ENCODE results near the gene HTR1B.

Gene HTR1B, protein sequence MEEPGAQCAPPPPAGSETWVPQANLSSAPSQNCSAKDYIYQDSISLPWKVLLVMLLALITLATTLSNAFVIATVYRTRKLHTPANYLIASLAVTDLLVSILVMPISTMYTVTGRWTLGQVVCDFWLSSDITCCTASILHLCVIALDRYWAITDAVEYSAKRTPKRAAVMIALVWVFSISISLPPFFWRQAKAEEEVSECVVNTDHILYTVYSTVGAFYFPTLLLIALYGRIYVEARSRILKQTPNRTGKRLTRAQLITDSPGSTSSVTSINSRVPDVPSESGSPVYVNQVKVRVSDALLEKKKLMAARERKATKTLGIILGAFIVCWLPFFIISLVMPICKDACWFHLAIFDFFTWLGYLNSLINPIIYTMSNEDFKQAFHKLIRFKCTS

DNA sequence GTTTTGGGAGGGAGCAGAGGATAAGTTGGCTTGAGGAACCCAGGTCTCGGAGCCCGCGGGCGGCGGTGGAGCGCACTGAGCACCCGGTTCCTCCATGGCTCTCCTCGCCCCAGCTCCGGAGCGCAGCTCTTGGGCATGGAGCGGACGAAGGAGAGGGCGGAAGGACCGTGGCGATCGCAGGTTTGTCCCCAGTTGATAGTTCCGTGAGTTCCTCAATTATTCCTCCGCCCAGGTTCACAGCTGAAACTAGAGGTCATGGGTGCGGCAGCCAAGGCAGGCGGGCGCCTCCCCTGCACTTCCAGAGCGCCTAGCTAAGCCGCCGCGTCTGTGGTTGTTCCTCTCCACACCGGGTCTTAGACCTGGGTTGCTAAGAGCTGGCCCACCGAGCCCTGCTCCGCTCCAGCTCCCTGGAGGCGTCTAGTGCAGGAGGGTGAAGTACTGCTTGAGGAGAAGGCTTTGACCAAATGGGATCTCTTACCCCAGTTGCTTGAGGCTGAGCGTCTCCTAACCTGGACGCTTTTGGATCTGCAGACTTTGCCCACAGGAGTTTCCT is at the start of gene HTR1B:
Gene HTR1B, minus strand, starts transcription at position 184 of the 553 bp plus-strand sequence. Its CDS starts 88 bp downstream, at position 96.
- no peak for DNase-seq (ENCODE audit: low read depth in 3 of 3)

DNA sequence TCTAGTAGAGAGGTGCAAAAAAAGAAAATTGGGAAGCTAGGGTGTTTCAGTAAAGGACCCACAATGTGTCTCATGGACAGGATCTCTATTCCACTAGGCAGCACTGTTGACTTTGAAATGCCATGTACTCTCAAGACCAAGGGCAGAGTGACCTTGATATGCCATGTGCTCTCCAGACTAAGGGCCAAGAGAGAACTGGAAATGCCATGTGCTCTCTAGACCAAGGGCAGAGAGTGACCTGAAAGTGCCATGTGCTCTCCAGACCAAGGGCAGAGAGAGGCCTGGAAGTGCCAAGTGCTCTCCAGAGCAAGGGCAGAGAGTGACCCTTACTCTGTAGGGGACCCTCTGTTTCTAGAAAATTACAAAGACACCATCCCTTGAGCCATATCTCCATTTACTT is 49.3 kb upstream of the HTR1B start:
- DNase-seq (ENCODE audit: low read depth in 3 of 3): no peak

DNA sequence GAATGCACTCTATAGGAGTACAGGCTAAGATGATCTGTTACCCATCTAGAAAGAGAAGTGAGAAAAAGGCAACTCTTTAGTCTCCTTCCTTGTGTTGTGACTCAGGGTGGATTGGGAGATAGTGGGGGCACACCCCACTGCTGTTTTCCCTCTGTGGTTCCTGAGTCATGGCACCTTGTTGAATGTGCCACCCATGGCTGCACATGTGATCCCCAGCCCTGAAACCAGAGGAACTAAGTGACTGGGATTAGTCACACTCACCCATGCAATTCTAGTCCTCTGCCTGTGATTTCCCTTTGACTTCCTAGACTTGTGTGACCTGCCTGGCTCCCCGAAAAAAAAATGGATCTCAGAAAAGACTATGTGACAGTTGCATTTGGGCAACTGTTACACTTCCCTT is 48.6 kb upstream of the HTR1B start:
- DNase-seq (ENCODE audit: low read depth in 3 of 3): no peak

DNA sequence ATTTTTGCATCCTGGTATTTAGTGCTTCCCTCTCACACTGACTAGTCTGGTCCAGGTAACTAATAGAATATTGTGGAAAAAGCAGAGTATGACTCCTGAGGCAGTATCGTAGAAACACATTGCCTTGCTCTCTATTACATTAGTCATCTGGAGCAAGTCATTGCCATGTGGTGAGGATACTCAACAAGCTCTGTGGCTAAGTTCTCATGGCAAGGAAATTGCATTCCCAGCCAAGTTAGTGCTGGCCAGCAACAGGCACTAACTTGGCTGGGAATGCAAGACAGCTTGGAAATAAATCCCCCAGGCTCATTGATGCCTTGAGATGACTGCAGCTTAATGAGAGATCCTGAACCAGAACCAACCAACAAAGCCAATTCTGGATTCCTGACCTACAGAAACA is 39.7 kb upstream of the HTR1B start:
- DNase-seq (ENCODE audit: low read depth in 3 of 3): no peak

DNA sequence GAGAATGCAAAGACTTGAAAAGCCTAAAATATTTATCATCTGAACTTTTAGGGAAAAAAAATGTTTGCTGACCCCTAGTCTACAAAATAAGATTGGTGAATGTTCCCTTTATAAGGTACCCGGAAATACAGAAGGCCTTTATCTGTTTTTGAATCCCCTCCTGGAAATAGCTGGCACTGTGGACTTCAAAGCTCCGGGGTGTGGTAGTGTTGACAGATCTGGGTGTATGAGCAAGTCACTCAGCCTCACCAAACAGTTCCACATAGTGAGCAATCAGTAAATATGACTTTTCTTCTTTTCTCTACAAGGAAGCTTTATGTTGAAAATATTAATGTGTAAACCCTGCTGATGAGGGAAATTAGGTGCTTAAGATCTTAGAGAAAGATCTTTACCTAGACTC is 29.2 kb upstream of the HTR1B start:
- no peak for DNase-seq (ENCODE audit: low read depth in 3 of 3)

DNA sequence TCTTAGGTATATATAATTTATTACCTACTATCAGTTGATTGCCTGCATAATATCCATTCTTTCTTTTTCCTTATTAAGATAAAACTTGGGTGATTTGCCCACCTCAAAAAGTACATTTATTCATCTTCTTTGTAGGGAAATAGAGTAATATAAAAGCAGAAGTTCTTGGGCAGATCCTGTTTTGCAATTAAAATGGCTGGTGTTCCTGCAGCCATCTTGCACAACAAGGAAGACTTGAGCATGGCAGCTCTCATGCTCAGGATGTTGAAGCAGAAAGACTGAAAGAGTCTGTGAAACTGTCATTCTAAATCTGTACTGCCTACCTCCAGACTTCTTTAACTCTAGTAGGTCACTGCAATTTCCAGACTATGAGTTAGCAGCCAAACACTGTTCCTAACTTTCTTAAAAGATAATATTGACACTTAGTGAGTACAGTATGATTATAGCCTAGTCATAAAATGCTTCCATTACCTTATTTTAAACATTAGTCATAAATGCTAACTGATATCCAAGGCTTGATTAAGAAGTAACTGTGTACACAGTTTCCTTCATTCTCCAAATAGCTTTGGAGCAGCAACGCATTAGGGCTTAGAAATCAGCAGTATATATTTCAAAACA is 24.6 kb upstream of the HTR1B start:
- DNase-seq (ENCODE audit: low read depth in 3 of 3): no peak

DNA sequence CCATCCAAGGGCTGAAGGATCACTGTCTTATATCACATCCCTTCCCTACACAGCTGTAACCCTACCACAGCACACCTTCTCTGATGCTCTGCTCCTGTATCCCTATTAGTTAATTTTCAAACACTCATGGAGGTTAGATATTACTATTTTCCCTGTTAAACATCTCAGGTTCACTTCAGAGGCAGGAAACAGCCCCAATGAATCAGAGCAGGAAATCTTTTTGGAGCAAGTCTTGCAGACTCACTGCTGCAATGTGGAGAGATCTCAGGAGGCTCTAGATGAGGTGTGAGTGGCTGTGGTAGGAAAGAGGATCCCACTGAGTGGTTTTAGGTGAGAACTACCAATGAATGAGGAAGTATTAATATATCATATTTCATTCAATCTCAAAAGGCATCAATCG is 19.7 kb upstream of the HTR1B start:
- DNase-seq (ENCODE audit: low read depth in 3 of 3): no peak

DNA sequence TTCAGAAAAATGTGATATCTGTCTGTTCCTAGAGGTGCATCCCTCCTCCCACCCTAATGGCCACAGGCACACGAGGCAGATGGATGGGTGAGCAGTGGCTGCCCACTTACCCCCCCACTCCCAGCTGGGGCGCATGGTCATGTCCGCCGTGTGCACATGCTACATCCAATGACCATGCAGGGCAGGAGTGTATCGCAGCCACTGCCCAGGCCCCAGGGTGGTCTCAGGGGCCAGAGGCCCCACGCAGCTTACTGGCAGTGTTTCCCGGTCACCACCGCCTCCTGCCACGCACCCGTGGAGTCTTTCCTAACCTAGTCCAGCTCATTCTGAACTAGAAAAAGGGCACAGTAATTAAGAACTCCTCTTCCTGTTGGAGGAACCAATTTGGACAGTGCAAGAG is 11.7 kb upstream of the HTR1B start:
- no peak for DNase-seq (ENCODE audit: low read depth in 3 of 3)

DNA sequence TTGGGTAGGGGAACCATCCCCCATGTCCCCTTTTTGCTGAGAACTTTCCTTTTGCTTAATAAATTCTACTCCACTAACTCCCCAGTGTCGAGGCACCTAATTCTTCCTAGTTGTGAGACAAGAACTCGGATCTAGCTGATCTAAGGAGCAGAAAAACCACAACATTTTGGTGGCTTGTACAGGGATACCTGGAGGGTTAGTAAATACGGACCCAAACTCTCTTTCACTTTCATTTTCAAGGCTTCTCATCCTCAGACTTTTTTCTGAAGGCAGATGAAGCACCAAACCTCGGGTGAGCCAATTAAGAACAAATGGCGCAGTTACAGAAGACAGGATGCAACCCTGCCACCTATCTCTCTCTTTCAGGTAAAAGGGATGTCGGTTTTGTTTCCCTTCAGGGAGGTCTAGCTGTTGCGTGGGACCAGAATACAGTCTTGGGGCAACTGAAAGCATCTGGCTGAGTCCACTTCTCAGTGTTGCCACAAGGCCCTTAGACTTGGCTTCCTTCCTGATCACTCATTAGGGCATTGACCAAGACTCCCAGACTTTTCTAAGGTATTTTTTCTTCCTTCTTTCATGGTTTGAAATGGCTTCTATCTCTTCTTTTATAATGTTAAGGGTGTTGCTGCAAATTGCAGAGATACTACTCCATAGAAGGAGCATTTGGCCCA is 11.1 kb upstream of the HTR1B start:
- DNase-seq (ENCODE audit: low read depth in 3 of 3): no peak

DNA sequence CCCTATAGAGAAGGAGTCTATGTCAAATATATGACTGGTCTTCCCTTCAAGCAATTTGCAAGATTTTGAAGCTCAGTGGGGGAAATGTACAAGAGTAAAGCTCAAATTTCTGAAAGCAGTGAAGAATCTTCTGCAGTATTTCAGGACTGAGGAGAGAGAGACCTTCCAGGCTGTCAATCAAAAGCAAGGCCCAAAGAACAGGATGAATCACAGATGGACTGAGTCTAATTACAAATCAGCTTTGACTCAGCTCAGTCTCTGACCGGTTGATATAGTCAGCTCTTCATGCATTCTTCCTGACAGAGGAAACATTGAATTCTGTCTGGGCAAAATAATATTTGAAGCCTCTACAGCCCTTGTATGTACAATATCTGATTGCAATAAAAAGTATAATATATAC is 7.7 kb upstream of the HTR1B start:
- no peak for DNase-seq (ENCODE audit: low read depth in 3 of 3)

DNA sequence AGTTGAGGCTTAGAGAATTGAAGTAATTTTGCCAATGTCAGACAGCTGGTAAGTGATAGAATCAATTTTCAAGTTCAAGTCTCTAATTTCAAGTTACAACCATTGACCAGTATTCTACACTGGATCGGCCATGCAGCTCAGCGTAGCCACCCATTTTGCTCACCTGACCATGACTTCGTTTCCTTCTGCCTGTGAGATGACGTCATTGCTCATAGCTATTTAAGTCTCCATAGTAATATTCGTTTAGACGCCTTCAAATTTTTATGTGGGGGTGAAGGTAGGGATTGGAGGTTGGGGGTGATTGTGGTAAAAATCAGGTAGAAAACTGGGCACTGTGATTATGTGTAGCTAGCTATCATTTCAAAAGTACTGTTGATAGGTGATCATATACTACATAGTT is 5.6 kb upstream of the HTR1B start:
- DNase-seq (ENCODE audit: low read depth in 3 of 3): no peak

DNA sequence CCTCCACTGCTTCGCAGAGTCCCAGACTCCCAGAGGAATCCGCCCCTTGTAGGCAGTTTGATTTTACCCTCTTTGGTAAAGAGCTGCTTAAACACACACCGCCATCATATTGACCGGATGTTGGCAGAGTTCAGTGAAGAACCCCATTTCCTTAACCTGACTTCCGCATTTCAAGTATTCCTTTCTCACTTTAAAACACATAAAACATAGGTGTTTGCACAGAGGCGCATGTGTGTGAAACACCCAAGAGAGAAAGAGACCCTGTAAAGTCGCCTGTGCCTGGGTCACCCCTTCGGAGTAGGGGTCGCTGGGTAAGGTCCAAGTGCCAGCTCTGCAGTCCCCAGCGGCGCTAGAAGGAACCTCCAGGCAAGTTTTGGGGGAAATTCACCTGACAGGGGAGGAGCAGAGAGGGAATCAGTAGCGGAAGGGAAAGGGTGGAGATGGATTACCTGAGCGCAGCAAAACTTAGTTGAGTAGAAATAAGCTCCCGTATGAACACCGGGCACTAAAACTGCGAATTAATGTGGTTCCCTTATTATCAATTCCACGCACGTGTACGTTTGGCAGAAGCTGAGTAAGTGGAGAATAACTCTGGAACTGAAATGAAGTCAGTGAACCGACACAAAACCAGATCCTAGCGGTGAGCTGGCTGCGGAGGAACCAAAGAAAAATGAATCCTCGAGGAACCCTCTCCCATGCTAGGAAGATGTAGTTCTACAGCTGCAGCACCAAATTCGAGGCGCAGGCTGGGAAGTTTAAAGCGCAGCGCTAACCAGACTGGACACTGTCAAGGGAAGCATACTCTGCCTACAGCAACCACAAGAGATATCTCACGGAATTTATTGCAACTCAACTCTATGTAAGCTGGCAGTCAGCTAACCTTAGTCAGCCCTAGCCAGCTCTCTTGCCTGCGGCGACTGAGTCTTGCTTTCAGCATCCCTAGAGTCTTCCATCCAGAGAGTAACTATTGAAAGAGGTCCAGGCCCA is 3.5 kb upstream of the HTR1B start:
- DNase-seq (ENCODE audit: low read depth in 3 of 3): no peak

DNA sequence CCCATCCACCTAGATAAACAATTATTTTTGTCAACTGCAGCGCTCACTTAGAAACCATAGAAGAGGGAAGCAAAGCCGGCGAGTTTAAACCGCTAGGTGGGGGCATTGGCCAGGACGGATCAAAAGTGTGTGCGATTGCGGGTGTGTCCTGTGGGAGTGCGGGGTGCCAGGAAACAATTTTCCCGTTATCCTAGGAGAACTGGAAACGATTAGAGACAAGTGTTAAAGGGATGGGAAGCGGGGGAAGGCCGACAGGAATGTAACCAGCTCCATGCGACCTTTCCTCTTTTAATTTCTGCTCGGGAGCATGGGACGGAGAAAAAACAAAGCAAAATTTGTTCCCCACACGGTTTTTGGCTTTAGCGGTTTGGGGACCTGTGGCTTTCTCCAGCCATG is 2.8 kb upstream of the HTR1B start:
- DNase-seq (ENCODE audit: low read depth in 3 of 3): no peak

DNA sequence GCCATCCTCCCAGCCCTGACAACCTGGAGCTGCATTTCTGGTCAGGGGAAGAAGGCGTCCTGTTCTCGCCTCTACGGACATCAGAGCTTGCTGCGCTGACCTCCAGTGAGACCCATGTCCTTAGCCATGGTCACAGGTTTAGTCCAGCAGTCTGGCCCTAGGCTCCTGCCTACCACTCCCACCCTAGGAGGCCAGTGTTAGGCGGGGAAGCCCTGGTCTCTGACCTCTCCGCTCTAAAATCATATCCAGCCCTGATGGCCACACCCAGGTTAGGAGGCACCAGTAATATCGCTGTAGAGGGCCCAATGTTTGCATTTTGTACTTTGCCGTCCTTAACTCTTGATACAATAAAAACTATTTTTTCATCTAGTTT is 1.2 kb upstream of the HTR1B start:
- no peak for DNase-seq (ENCODE audit: low read depth in 3 of 3)

DNA sequence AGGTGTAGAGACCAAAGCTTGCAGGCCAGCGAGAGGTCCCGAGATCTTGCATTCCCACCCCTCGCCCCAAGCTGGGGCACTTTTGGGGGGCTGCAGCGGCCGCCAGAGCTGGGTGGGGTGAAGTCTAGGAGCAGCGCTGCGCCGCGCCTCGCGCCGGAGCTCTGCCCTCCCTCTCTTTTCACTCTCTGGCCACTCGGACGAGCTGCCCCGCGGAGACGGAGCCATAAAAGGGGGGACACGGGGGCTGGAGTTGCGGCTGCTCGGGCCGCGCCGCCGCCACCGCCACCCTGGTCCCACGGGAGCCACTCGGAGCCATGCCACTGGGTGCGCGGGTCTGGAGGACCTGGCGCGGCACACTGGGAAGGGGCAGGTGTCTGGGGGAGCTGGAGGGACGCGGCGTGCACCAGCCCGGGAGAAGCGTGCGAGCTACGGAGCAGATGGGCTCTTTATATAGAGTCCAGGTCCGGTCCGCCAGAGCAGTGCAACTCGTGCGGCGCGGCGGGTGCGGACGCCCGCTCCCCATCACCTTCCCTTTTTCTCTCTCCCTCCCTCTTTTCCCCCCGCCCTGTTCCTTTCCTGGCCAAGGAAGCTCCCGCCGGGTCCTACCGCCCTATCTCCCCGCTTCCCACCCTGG is 687 bp upstream of the HTR1B start:
- DNase-seq (ENCODE audit: low read depth in 3 of 3): no peak

DNA sequence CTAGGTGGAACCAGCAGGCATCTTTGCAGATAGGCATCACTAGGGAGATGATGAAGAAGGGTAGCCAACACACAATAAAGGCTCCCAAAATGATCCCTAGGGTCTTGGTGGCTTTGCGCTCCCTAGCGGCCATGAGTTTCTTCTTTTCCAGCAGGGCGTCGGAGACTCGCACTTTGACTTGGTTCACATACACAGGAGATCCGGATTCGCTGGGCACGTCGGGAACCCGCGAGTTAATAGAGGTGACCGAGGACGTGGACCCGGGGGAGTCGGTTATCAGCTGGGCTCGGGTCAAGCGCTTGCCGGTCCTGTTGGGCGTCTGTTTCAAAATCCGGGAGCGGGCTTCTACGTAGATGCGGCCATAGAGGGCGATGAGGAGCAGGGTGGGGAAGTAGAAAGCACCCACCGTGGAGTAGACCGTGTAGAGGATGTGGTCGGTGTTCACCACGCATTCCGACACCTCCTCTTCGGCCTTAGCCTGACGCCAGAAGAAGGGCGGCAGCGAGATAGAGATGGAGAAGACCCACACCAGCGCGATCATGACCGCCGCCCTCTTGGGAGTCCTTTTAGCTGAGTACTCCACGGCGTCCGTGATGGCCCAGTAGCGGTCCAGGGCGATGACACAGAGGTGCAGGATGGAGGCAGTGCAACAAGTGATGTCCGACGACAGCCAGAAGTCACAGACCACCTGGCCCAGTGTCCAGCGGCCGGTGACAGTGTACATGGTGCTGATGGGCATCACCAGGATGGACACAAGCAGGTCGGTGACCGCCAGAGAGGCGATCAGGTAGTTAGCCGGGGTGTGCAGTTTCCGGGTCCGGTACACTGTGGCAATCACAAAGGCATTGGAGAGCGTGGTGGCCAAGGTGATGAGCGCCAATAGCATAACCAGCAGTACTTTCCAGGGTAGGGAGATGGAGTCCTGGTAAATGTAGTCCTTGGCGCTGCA is 658 bp downstream of the HTR1B start:
- no peak for DNase-seq (ENCODE audit: low read depth in 3 of 3)

DNA sequence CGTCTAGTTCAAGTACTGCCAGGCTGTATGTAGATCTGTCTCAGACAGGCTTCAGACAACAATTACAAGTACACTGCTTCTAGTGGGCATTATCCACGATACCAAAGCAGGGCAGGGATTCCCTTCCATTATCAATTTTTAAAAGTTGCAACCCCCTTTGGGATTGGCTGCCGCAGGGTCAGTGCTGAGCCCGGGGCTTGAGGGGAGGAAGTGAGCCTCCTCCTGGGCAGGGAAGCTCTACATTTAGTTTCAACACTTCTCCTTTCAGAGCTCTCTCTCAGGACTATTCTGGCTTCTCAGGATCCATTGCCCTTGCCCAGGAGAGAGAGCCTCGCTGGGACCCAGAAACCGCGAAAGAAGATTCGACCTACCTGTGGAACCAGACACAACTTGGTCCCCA is 1.5 kb downstream of the HTR1B start:
- no peak for DNase-seq (ENCODE audit: low read depth in 3 of 3)

DNA sequence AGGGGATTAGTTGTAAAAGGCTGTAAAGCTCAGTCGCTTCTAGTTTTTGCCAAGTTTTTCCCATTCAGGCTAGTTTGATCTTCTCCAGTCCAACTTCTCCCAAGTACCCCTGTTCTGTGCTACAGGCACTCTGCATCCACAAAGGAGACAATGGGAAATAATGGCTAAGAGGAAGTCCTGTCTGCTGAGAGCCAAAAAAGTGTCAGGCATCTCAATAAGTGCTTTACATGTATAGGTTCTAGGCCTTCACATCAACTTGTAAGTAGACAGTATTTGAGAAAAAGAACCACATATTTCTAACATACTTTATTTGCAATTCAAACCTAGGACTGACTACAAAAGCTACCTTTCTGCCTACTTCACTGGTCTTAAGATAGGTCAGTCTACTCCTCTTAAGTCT is 4.9 kb downstream of the HTR1B start:
- no peak for DNase-seq (ENCODE audit: low read depth in 3 of 3)

DNA sequence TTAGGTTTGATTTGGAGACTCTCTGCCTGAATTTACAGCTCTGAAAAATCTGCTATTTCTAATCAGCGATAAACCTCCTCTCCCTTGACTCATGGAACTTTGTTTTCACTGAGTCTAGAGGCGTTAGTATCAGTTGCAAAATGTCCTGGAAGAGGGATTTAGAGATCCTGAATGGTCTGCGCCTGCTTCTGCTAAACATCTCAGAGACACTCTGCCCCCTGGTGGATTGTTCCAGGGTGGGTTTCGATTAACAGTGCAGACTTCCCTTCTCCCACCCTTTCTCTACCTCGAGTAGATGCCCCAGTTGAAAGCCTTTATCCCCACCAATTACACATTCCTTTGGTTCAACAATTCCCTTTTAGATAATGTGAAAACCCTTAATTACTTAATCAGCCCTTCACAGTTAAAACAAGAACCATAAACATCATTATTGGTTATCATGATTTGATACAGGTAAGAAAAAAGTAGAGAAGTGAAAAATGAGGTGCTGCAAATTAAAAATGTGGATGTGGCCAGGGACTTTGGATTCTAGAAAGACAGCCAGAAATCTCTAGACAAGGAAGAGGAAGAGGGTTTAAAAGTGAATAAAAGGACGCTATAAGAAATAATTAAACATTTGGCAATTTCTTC is 5.5 kb downstream of the HTR1B start:
- no peak for DNase-seq (ENCODE audit: low read depth in 3 of 3)

All from stimulated activated CD4-positive, alpha-beta T cell treated with anti-CD3 and anti-CD28 coated beads, TNF-alpha, amount 100 ng/mL, for 48 hours (primary cell).